Measurements from ENCODE around the gene HOXA1.

The HOXA1 gene

DNA sequence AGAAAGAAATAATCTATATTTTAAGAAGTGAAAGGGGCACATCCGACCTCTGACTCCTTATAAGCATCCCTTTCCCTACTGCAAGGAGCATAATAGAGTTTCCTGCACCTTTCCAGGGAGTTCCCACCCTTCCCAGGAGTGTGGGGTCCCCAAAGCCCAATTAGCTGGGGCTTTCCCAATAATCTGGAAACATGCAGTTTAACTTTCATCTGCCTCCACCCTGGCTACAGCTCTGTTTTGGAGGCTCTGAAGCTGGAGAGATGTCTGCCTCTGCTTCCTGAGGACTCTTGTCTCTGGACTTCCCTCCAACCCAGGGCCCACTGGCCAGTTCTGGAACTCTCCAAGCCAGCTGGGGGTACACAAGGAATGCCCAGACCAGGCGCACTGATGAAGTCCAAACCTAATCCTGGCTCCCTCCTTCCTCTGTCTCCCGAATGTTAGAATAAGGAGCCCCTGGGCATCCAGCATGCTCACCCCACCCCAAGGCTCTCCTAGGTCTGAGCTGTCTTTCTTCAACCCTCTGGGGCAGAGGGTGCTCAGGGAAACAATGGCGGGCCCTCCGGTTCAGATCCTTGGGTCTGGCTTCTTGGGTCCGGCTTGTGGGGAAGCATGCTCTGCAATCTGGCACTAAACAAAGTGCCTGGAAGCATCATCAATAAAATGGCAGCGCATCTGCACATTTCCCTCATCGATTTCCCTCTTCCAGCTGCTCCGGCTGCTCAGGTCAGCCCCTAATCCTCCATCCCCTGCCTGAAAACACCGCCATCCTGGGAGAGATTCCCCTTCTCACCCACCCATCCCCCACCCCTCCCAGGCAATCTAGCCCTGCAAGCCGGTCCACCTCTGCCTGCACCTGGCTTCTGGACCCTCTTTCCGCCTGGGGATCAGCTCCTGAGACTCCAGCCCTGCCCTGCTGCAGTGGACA, 21.4 kb upstream of the HOXA1 start:
- DNase-seq (ENCODE audit: low read depth in 2 of 2): no peak

DNA sequence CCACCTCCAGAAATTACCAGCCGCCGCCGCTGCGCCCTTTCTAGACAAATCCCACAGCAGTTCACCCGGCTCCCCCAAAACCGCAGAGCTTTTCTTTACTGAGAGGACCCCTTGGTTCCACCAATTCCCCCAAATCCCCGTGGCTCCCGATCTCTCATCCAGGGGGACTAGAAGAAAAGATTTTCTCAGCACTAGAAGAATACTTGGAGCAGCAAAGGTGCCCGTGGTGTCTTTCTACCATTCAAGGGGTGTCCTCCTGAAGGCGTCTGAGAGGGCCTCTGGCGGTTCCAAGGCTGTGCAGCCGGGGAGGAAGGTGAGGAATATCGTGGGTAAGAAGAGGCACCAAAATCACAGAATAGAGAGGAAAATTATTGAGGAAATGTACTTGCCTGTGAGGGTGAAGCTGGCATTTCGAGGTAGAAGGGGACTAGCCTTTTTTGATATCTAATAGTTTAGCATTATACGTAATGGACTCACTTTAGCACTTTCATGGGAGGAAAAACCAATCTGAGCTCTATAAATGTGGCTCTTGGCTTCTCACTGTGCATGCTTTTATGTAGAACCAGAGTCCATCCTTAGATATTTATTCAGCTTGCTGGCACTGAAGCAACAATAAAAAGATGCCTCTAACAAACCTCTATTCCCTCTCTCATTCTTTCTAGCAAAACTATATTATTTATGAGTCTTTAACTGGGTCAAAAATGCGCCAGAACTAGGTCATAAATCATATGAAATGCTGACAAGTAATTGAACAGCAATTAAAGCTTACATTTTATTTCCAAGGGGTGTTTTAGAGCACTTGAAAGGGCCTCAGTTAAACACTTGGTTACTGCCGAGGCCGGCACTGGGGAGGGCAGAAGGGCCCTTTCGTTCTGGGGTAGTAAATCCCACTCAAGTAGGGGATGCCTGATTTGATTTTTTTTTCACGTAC, 20.5 kb upstream of the HOXA1 start:
- DNase-seq (ENCODE audit: low read depth in 2 of 2): no peak

DNA sequence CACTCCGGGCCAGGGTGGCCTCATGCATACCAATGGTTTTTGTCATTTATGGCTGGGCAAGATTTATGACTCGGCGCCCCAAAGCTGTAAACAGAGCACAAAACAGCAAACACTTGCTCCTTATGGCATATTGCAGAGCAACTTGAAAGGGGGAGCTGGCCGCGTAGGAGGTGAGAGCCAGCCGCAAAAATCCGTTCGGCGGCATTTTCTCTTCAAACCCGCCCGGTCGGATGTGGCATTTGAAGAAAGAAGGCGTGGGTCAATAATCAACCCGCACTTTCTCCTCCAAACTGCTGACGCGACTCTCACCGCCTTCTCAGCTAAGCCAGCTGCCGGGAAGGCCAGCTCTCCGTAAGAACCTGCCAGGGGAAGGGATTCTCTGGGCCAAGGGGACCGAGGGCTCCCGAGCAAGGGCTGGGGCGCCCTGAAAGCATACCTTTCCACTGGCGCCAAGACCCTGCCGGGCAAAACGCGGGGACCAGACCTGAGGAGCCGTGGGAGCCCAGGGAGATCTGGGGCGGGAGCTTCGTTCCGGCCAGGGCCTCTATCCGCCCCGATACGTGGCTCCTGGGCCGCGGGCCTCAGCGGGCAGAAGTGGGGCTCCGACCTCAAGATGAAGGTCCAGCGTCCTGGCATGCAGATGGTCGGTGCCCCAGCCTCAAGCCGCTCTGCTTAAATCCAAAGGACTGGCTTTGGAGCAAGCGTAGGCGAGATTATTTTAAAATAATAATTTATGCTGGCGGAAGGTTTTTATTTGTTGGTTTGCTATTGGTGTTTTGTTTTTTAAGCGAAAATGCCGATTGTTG, 19.6 kb upstream of the HOXA1 start:
- no peak for DNase-seq (ENCODE audit: low read depth in 2 of 2)

DNA sequence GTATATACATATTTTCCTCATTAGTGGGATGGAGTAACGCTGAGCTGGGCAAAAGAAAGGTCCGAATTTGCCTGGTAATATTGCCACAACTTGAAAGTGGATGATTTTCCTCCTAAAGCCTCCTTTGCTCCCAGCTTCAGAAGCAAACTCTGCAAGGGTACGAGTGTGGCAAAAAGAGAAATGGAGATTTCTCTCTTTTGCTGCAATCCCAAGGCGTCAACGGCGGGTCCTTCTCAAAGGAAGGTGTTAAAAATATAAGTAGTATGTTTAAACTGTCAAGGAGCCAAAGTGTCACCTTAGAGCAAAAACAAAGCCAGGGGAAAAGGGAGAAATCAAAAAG, 19.1 kb upstream of the HOXA1 start:
- no peak for DNase-seq (ENCODE audit: low read depth in 2 of 2)

DNA sequence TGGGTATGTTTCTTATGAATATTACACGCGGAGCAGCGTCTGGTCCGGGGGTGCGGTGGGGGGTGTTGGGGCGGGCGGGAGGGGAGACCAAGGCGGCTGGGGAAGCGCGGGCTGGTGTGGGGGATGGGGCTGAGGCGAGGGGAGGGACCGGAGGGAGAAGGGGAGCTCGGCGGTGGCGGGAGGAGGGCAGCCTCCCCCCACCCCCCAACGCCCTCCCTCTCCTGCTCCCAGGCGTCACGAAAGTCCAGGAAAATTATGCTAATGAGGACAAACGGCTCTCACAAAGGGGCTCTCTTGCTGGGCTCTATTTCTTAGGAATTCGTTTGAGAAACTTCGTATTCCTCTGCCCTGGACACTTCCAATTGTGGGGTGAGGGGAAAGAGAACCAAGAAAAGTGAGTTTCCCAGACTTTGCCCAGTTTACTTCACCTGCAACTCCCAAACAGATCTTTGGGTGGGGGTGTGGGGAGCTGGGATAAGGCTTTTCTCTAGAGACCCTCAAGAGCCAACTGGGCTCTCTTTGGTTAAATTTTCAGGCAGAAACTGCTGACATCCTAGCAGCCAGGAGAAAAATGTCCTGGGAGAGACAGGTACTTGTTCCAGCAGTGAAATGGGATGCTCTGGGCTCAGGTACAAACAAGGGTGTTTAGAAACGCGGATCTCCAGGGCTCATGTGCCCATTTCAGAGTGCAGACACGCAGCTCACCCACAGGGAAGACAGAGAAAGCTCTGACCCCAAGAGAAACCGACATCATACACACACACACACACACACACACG, 18.4 kb upstream of the HOXA1 start:
- DNase-seq (ENCODE audit: low read depth in 2 of 2): no peak

DNA sequence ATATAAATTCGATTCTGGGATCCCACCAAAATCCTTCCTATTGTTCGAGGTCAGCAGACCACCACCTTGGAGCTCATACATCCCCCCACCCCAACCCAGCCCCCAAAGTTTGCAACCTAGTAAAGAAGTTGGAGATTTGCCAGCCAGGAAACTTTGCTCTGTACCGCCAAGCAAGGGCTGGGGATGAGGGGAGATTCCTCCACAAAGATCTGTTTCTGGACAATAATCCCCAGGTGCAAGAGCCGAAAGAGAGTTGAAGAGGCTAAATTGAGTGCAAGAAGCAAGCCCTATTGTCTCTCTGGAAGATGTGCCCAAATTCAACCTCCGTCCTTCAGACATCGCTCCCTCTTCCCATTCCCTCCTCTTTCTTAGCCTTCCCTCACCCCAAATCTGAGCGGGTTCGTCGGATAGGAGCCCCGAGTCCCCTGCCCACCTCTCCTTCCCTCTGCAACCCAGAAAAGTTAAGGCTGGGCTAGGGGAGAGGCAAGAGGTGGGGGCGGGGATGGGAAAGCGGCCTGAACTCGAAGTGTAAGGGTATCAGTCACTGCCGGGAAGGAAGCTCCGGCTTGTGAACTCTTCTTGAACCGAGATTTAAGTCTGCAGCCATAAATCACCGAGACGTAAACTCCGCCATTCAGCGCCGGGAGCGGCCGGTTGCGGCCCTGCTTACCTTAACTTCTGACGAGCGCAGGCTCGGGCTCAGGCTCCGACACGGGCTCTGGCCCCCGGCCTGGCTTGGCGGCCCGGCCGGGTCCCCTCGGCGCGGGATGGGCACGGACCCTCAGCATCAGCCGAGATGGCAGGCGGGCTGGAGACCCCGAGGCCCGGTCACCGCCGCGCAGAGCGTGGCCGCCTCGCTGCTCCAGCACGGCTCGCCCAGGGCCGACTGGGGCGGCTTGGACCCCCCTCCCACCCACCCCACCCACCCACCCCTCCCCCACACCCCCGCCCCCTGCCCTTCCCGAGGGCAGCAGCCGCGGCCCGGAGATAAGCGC, 17.5 kb upstream of the HOXA1 start:
- no peak for DNase-seq (ENCODE audit: low read depth in 2 of 2)

DNA sequence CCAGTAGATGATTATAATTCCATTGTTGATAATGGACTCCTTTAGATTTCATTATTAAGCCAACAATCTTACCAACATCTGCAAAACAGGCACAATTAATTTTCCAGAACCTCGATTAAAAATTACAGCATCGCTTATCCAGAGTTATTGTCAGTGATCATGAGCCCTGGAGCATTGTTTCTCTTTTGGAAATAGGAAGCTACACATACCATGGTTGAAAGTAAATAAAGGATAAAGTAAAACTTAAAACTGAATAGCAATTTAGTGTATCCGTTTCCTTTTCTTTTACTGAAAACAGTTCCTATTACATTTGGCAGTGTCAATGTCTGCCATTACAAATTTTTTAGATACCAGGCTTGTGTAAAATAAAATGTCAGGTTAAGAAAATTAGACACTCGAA, 16.6 kb upstream of the HOXA1 start:
- DNase-seq (ENCODE audit: low read depth in 2 of 2): no peak

DNA sequence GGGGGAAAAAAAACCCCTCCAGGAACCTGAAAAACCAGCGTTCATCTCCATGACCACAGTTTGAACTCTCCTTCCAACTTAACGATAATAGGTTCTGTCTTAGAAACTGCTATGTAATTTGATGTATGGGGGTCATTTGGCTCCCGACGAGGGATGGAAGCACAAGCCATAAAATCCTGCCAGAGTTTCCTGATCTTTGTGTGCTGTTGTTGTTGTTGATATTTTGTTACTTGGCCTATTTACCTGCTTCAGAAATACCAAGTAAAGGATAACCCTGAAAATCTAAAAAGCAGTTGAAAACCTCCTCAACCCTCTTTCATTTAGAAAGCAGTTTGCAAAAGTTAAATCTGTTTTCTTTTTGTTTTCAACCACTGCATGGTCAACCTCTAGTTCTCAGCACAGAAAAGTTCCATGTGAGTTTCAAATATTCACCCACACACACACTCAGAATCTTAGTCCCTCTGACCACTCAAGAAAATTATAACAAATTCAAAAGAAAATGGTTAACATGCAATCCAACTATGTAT, 16.0 kb upstream of the HOXA1 start:
- no peak for DNase-seq (ENCODE audit: low read depth in 2 of 2)

DNA sequence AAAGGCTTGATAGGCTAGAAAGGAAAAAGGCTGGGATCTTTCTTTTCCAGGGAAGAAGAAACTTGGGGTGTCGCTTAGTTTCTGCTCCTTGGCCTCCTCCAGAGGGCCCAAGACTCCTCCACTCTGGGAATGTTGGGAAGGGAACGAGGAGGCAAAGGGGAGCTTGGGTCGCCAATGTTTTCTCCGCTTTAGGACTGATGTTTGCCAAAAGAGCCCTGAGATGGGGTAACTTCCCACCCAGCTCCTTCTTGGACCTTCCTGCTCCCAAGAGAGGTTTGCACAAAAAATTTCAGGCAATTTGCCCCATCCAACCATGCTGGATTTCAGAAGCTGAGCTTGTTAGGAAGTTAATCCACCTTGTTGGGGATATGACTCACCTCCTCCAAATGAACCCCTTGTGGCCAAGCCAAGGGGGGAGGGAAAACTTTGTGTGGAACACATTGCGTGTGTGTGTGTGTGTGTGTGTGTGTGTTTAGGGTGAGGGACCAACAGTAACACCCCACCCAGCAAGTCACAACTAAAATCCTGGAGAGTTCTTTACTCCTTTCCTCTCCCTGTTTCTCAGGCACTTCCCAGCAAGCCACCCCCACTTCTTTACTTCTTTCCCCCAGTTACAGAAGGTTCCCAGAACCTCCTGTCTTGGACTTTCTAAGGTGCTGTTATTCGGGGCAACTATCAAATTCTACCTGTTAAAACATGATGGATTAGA, 15.4 kb upstream of the HOXA1 start:
- DNase-seq (ENCODE audit: low read depth in 2 of 2): no peak

DNA sequence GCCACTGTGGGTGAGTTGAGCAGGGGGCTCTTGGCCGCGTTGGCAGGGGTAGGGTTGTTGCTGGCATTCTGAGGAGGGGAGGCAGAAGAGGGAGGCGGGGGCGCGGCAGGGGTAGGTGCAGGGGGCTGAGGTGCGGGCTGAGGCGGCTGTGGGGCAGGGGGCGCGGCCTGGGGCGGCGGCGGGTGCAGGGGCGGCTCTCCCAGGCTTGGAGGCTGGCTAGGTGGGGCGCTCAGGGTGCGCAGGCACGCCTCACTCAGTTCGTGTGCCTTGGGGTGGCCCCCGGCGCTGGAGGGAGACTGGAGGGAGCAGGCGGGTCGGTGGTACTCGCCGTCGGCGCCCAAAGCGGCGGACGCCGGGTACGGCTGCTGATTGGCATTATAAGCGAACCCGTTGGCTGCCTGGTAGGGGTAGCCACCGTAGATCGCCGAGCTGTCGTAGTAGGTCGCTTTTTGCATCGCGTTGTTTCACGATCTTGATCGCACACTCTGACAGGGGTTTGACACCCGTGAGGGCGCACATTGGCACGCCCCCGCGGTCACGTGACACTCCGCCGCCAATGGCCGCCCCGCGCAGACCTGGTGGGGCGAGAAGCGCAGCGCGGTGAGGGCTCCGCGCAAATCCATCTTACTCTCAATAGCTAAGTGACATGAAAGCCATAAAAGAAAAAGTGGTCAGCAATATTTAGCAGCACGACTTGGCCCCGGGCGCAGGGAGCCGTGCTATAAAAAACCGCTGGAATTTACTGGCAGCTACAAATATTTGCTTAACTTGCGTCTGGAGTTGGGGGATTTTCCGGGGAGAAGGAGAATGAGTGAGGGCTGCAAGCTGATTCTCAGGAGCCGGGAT, 14.6 kb upstream of the HOXA1 start:
- DNase-seq (ENCODE audit: low read depth in 2 of 2): no peak

DNA sequence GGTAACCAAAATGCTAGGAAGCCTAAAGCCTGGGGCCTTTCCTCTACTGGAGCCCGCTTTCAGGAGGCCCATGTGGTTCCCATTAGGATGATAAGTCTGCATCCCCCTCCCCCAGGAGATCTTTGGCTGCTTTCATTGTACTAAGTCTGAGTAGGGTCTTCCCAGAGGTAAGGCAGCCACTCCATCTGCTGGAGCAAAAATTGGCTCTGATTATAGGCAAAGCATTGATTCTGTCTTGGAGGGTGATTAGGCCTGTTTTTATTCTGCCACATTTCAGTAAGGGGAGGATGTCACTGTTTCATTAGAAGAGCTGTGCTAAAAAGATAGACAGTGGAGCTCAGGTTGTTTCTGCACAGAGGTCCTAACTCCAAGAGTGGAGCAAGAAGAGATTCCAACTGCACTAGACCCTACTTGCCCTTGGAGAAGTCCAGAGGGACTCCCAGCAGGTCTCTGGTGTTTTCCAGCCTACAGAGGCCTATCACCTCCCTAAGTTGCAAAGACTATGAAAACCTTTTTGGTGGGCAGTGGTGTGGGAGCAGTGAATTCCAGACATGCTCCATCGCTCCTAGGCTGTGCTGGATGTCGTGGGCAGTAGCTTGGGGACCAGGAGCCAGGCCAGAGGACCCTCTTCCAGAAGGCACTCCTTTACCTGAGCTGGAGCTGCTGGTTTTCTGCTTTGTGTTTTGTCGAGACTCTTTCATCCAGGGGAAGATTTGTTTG, 13.8 kb upstream of the HOXA1 start:
- DNase-seq (ENCODE audit: low read depth in 2 of 2): no peak

DNA sequence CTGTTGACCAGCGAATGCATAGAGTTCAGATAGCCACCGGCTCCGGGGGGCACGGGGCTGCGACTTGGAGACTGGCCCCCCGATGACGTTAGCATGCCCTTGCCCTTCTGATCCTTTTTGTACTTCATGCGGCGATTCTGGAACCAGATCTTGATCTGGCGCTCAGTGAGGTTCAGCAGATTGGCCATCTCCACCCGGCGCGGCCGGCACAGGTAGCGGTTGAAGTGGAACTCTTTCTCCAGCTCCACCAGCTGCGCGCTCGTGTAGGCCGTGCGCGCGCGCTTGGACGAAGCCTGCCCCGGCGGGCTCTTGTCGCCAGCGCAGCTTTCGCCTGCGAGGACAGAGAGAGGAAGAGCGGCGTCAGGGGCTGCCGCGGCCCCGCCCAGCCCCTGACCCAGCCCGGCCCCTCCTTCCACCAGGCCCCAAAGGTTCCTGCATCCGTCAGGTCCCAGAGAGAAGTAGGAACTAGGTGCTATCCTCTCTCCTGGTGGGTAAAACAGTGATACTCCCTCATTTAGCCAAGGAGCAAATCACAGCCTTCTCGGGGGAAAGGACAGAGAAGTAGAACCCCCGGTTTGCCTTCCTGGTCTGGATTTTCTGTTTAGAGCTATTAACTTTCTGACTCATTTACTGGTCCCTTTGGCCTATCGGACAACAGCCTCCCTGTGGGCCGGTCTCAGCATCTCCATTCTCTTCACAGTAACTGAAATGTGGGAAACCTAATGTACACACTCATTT, 12.8 kb upstream of the HOXA1 start:
- no peak for DNase-seq (ENCODE audit: low read depth in 2 of 2)

DNA sequence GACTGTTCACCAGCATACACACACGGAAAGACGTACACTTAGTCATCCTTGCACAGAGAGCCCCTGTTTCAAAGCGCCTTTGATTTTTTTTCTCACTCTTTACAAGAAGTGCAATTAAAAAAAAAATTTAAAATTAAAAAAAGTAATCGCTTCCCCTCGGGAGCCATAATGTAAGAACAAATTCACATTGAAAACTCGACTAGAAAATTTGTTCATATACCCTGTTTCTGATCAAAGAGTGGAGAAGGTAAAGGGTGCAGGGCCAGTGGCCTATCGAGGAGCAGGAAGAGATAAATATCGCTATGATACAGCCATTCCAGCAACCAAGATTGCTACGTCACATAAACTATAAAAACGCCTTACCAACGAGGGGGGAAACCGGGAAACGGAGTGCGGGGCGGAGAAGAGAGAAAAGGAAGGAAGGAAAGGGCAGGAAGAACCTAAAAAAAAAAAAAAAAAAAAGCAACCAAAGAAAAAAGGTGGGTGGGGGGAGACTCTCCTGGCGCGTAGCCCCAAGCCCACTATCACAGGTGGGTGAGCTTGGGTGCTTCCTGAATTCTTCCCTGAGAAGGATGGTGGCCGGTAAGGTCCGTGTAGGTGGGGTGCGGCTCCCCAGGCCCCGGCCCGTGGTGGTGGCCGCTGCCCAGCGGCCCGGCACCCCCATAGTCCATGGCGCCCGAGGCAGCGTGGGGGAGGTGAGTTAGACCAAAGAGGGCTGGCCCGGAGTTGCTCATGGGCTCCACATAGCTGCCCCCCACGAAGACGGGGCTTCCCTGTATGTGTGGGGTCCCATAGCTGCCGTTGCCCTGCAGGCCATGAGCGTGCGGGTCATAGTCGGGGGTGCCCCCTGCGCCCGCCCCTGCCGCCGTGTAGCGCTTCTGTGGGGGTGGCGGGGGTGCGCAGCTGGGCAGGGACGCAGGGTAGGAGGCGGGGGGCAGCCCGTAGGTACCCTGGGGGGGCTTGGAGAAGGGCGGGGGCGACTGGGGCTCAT, 11.9 kb upstream of the HOXA1 start:
- DNase-seq (ENCODE audit: low read depth in 2 of 2): no peak

DNA sequence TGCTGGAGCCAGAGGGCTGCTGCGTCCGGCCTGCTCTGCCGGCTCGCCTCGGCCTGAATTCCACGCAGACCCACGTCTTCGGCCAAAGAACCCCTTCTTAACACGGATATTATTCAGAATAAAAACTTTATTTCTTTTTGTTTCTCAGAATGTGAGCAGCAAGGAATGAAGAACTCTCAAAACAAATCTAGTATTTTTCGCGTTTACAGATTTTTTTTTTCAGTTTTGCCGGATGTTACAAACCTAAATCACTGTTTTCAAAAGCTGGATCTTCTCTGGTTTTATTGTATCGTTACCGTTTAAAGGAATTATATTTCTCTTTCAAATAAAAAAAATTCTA, 11.1 kb upstream of the HOXA1 start:
- DNase-seq (ENCODE audit: low read depth in 2 of 2): no peak

DNA sequence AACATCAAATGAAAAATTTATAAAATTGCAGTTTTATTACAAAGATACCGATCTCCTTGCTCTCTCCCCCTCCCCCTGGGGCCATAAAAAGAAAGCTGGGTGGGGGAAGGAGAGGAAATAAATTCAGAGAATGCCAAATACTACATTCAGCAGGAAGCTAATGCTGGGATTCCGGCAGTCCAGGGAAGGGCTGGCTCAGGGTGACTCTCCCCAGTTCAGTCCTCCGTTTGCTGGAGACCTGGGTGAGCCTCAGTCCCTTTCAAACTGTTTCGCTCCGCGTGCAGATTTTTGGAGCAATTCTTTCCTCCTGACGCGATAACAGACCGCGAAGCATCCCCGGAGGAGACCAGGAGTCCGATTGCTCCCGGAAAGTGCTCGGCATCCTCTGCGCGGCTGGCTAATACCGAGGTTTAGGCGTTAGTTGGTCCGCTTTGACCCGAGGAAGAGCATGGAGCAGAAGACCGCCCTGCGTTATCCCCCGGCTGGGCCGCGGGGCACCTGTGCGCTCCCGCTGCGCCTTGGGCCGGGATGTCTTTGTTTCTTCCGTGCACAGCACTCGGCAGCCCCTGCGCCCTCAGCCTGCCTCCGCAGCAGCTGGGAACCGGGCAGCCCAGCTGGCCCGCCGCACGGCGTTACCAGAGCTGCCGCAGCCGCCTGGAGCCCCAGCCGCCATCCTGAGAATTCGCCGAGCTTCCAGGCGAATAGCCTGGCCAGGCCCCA, 10.5 kb upstream of the HOXA1 start:
- no peak for DNase-seq (ENCODE audit: low read depth in 2 of 2)
